ENCODE measurements around the gene GUCY1B1.

Gene GUCY1B1

GRCh38 chr4:155855897-155856296 is 97.1 kb downstream of the GUCY1B1 start:
- no peak for TF ChIP-seq CTCF (IDR thresholded peaks at IDR 0.05; ENCODE audit: low read depth, low read length, missing control alignments)
- H3K4me3 ChIP-seq (replicated peaks; ENCODE audit: low read depth, low read length), result no peak overlapping the region
- no peak for DNase-seq (ENCODE audit: extremely low read depth, low read depth)

Measured in HFF-Myc (cell line).